ENCODE measurements around the gene CSTF3.

GRCh38 chr11:33055375-33055774 is 105.9 kb downstream of the CSTF3 start:
- TF ChIP-seq PAX8 (IDR thresholded peaks at IDR 0.05), result no peak
- no peak for TF ChIP-seq REST (IDR thresholded peaks at IDR 0.05; ENCODE audit: low read depth, low read length)
- TF ChIP-seq RAD21 (IDR thresholded peaks at IDR 0.05; ENCODE audit: insufficient read depth, low read depth, low read length), result no peak
- TF ChIP-seq POLR2A (IDR thresholded peaks at IDR 0.05; ENCODE audit: low read depth, low read length), result no peak
- no peak for TF ChIP-seq CBX5 (IDR thresholded peaks at IDR 0.05; ENCODE audit: low read depth)
- TF ChIP-seq, protein P1, sequence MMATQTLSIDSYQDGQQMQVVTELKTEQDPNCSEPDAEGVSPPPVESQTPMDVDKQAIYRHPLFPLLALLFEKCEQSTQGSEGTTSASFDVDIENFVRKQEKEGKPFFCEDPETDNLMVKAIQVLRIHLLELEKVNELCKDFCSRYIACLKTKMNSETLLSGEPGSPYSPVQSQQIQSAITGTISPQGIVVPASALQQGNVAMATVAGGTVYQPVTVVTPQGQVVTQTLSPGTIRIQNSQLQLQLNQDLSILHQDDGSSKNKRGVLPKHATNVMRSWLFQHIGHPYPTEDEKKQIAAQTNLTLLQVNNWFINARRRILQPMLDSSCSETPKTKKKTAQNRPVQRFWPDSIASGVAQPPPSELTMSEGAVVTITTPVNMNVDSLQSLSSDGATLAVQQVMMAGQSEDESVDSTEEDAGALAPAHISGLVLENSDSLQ (IDR thresholded peaks at IDR 0.05), result no peak
- no peak for TF ChIP-seq ZNF217 (IDR thresholded peaks at IDR 0.05)
- no peak for TF ChIP-seq BCL3 (IDR thresholded peaks at IDR 0.05; ENCODE audit: borderline replicate concordance, insufficient read depth, low read depth, low read length, poor library complexity, severe bottlenecking)
- no peak for TF ChIP-seq USF2 (IDR thresholded peaks at IDR 0.05; ENCODE audit: borderline replicate concordance, low read depth, low read length)
- TF ChIP-seq KAT2A (conservative IDR thresholded peaks at IDR 0.05; ENCODE audit: control insufficient read depth, low read depth, low read length), result no peak

All from GM12878 (cell line).